GM12878 (cell line): Measurements from ENCODE around the gene SP8. TPM values are rescaled to one million over a fixed set of nuclear protein-coding genes. Genes with fewer than 3 reads are reported as not detected.

Experiments
- ATAC-seq: fragments of 200-7000 bp; cut with Tn5 transposase; 3 replicates; pipeline ENCODE4 v1.9.1; 2020; ENCODE audit warnings: mild to moderate bottlenecking, moderate library complexity
- BruUV-seq: library from RNA; stranded (reverse); fragments of 400-500 nt; replicated peaks from 2 replicates; lab custom pipeline; 2021; lab: Mats Ljungman, UMichigan
- CTCF ChIA-PET: fragments of 300-600 bp; sonication (Branson Sonifier 250); formaldehyde crosslinking; extraction: SDS; loops from one replicate; lab custom pipeline; 2021; ENCODE audit warnings: inconsistent platforms; lab: Yijun Ruan, JAX
- POLR2A ChIA-PET: fragments of 350-600 bp; formaldehyde crosslinking; extraction: SDS; loops from one replicate; lab custom pipeline; 2021; ENCODE audit warnings: inconsistent platforms; lab: Charles Lee
- RAD21 ChIA-PET: fragments of 300-600 bp; sonication (Branson Sonifier 250); formaldehyde crosslinking; loops from one replicate; lab custom pipeline; 2023; ENCODE audit warnings: antibody characterized with exemption; ENCODE audit not compliant: unreplicated experiment; lab: Charles Lee
- SMC1A ChIA-PET: fragments of 300-600 bp; sonication (Branson Sonifier 250); formaldehyde crosslinking; loops from one replicate; lab custom pipeline; 2023; ENCODE audit not compliant: unreplicated experiment, uncharacterized antibody; lab: Charles Lee
- DNase-seq: peaks from one replicate; pipeline ENCODE4 v3.0.0-alpha.2; 2011; ENCODE audit warnings: low read depth, low spot score
- FAIRE-seq: peaks from 3 replicates; lab custom pipeline; 2011; peaks lifted over from hg19 to GRCh38; lab: Jason Lieb, UNC
- H2AFZ ChIP-seq: 2 replicates; pipeline ENCODE4 v1.6.0; 2011; ENCODE audit warnings: low read depth, low read length, control low read depth; ENCODE audit not compliant: control insufficient read depth
- H3K27ac ChIP-seq: 2 replicates; pipeline ENCODE4 v1.5.1; 2011; ENCODE audit warnings: control low read depth; ENCODE audit not compliant: control insufficient read depth, insufficient read depth
- H3K27me3 ChIP-seq, 2 experiments: replicated peaks in 1 of 2; 2 replicates each; pipeline versions ENCODE4 v1.6.0 to v1.6.1; 2011; ENCODE audit warnings: low read length in 1 of 2; ENCODE audit not compliant: control insufficient read depth in 2 of 2, insufficient read depth in 2 of 2
- H3K36me3 ChIP-seq, 2 experiments: 2 replicates each; pipeline ENCODE4 v1.5.1; 2011; ENCODE audit warnings: low read length in 1 of 2; ENCODE audit not compliant: control insufficient read depth in 2 of 2, insufficient read depth in 2 of 2
- H3K4me1 ChIP-seq: 2 replicates; pipeline ENCODE4 v1.6.1; 2011; ENCODE audit warnings: mild to moderate bottlenecking, low read length, moderate library complexity, mixed read lengths; ENCODE audit not compliant: control insufficient read depth, insufficient read depth
- H3K4me2 ChIP-seq: 2 replicates; pipeline ENCODE4 v1.6.0; 2011; ENCODE audit warnings: control low read depth; ENCODE audit not compliant: control insufficient read depth, insufficient read depth
- H3K4me3 ChIP-seq: fragments of 200-600 bp; sonication (generic); 2 replicates; pipeline ENCODE4 v1.5.1; 2016
- H3K79me2 ChIP-seq: 2 replicates; pipeline ENCODE4 v1.6.0; 2011; ENCODE audit warnings: low read length; ENCODE audit not compliant: control insufficient read depth, insufficient read depth
- H3K9ac ChIP-seq: 2 replicates; pipeline ENCODE4 v1.8.0; 2011; ENCODE audit warnings: low read length, control low read depth, mixed read lengths; ENCODE audit not compliant: control insufficient read depth, insufficient read depth
- H3K9me3 ChIP-seq: replicated peaks from 3 replicates; pipeline ENCODE4 v1.5.1; 2011; ENCODE audit warnings: mild to moderate bottlenecking, low read length; ENCODE audit not compliant: control insufficient read depth, insufficient read depth
- H4K20me1 ChIP-seq: 2 replicates; pipeline ENCODE4 v1.6.0; 2011; ENCODE audit not compliant: control insufficient read depth, insufficient read depth
- BHLHE40 ChIP-seq, 2 experiments: fragments of 450-650 bp in 1 of 2; IDR thresholded peaks; 2 replicates each; pipeline ENCODE4 v1.6.1; 2011 to 2017; ENCODE audit warnings: low read depth in 2 of 2, borderline replicate concordance in 1 of 2, improper control_type of control experiment in 1 of 2, low read length in 1 of 2, mild to moderate bottlenecking in 1 of 2
- BMI1 ChIP-seq: fragments of 450-650 bp; IDR thresholded peaks from 2 replicates; pipeline ENCODE4 v1.6.1; 2016; ENCODE audit warnings: mild to moderate bottlenecking, moderate library complexity, borderline replicate concordance
- CEBPB ChIP-seq, 2 experiments: fragments of 150-350 bp in 1 of 2; IDR thresholded peaks; 2 replicates each; pipeline ENCODE4 v1.6.1; 2012 to 2014; ENCODE audit warnings: low read depth in 2 of 2, low read length in 2 of 2, borderline replicate concordance in 1 of 2, inconsistent platforms in 1 of 2
- CHD4 ChIP-seq: fragments of 200-600 bp; sonication (generic); IDR thresholded peaks from 2 replicates; pipeline ENCODE4 v1.6.1; 2016; ENCODE audit warnings: mild to moderate bottlenecking
- IKZF1 ChIP-seq: fragments of 450-650 bp; conservative IDR thresholded peaks from 2 replicates; pipeline ENCODE4 v1.6.1; 2017; ENCODE audit warnings: antibody characterized with exemption, mild to moderate bottlenecking
- KDM1A ChIP-seq: fragments of 200-600 bp; sonication (generic); IDR thresholded peaks from 2 replicates; pipeline ENCODE4 v1.6.1; 2016; ENCODE audit warnings: borderline replicate concordance
- MLLT1 ChIP-seq: fragments of 450-650 bp; IDR thresholded peaks from 2 replicates; pipeline ENCODE4 v1.6.1; 2016; ENCODE audit warnings: mild to moderate bottlenecking
- PAX5 ChIP-seq: IDR thresholded peaks from 2 replicates; pipeline ENCODE4 v1.6.1; 2011; ENCODE audit warnings: low read depth, low read length, borderline replicate concordance
- RCOR1 ChIP-seq: conservative IDR thresholded peaks from 2 replicates; pipeline ENCODE4 v1.6.1; 2012; ENCODE audit warnings: low read depth, low read length, improper control_type of control experiment
- SREBF1 ChIP-seq: IDR thresholded peaks from 2 replicates; pipeline ENCODE4 v1.6.1; 2012; ENCODE audit warnings: mild to moderate bottlenecking, low read length
- USF1 ChIP-seq: IDR thresholded peaks from 2 replicates; pipeline ENCODE4 v1.6.1; 2011; ENCODE audit warnings: borderline replicate concordance, low read depth, mild to moderate bottlenecking, moderate library complexity, mixed read lengths, low read length; ENCODE audit not compliant: insufficient read depth; ENCODE audit errors: extremely low read length
- YY1 ChIP-seq: IDR thresholded peaks from 2 replicates; pipeline ENCODE4 v1.6.1; 2011; ENCODE audit warnings: low read depth, mild to moderate bottlenecking, low read length
- WGBS: methylation state at CpG from one replicate; pipeline ENCODE4 v1.1.6; 2016; ENCODE audit warnings: low lambda C conversion rate; ENCODE audit not compliant: insufficient replicate concordance, insufficient coverage; ENCODE audit errors: missing lambda C conversion rate; 5-methylcytosine and 5-hydroxymethylcytosine counted together
- in situ Hi-C: fragments of 300-500 bp; cut with MboI; formaldehyde crosslinking; loops from 9 replicates; pipeline ENCODE4 v1.14.3; 2018; ENCODE audit warnings: mixed read lengths
- intact Hi-C: fragments of 100-400 bp; cut with micrococcal nuclease; formaldehyde crosslinking; loops from one replicate; pipeline ENCODE4 v1.14.2; 2022; ENCODE audit not compliant: unreplicated experiment
- polyA plus RNA-seq, 11 experiments: library from polyadenylated mRNA; depleted of rRNA in 4 of 11; unstranded in 6 of 11; stranded (reverse) in 5 of 11; fragments of >200 nt; fragmentation: Nextera tagmentation in 4 of 11; fragmentation: Illumina TruSeq in 1 of 11; extraction: Ambion mirVana in 4 of 11; extraction: Trizol in 1 of 11; gene quantifications; 1 replicate in 1 of 11; 2 replicates in 10 of 11; pipeline versions ENCODE4 v1.2.1 to v1.2.3, GENCODE V29; 2011 to 2016; ENCODE audit warnings: inconsistent platforms in 2 of 11, missing spikeins in 2 of 11, low read depth in 1 of 11
- total RNA-seq, 4 experiments: library from RNA; depleted of rRNA in 3 of 4; stranded (reverse); fragments of >200 nt in 3 of 4; fragmentation: Illumina TruSeq in 1 of 4; extraction: Trizol in 1 of 4; gene quantifications; 2 replicates each; pipeline versions ENCODE4 v1.2.1 to v1.2.3, GENCODE V29; 2013 to 2021
- TF ChIP-seq, protein P1 (sequence below): IDR thresholded peaks from 2 replicates; pipeline ENCODE4 v1.6.1; 2011; ENCODE audit warnings: borderline replicate concordance, low read depth, mild to moderate bottlenecking, moderate library complexity, low read length; ENCODE audit not compliant: insufficient read depth, poor library complexity, severe bottlenecking

SP8 gene
- total and polyA plus RNA-seq, 10 of the 15 experiments (the other 5 are each of a cell fraction or from before 2014, with no cell fraction given), result not detected

- BruUV-seq, result no TSS peak
- 24% methylated on average over 15 of the region's 15 CpGs for WGBS
- Histone ChIP-seq H3K27me3 (peaks cover 2 to 32% of the 10 kb centered on the region in 2 experiments), H3K79me2 (no peaks in the 10 kb centered on the region), H3K9ac (no peak overlapping the region), H3K4me3 (no peak overlapping the region), H3K27ac (no peak overlapping the region), H2AFZ (no peak overlapping the region), H4K20me1 (no peaks in the 10 kb centered on the region), H3K4me2 (peak overlapping the region; percentile 69; the same call in 1 of the 2 replicates), H3K36me3 (no peaks in the 10 kb centered on the region), H3K4me1 (peaks cover 3% of the 10 kb centered on the region), H3K9me3 (no peaks in the 10 kb centered on the region; the same call in 1 of the 3 replicates)
- ChIA-PET POLR2A (no interaction called here), SMC1A (no interaction called here), RAD21 (no interaction called here), CTCF (no interaction called here)
- in situ Hi-C loops, result no loop called here
- no peak for DNase-seq
- ATAC-seq, result no peak
- TF ChIP-seq, protein P1, sequence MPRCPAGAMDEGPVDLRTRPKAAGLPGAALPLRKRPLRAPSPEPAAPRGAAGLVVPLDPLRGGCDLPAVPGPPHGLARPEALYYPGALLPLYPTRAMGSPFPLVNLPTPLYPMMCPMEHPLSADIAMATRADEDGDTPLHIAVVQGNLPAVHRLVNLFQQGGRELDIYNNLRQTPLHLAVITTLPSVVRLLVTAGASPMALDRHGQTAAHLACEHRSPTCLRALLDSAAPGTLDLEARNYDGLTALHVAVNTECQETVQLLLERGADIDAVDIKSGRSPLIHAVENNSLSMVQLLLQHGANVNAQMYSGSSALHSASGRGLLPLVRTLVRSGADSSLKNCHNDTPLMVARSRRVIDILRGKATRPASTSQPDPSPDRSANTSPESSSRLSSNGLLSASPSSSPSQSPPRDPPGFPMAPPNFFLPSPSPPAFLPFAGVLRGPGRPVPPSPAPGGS, result no peak
- 0 out of 2 replicates have a peak, but pooled peaks have one; percentile 17 for TF ChIP-seq BMI1
- intact Hi-C loops, result no loop called here
- no peak for FAIRE-seq
Measured at GRCh38 chr7:20798694-20799121, 12.0 kb upstream of the SP8 start.

- H3K9ac ChIP-seq, result no peak overlapping the region
- peaks cover 3% of the 10 kb centered on the region for H3K4me1 ChIP-seq
- intact Hi-C loops, result no loop called here
- H3K27ac ChIP-seq, result no peak overlapping the region
- ChIA-PET POLR2A (interaction anchor here (1.3 kb wide), 1 partner anchor 34 kb away, joined by 3 read pairs; no protein-coding TSS in a partner anchor), SMC1A (no interaction called here), CTCF (no interaction called here), RAD21 (interaction anchor here (1.7 kb wide), 1 partner anchor 36 kb away, joined by 4 read pairs; no protein-coding TSS in a partner anchor)
- peaks cover 2 to 33% of the 10 kb centered on the region in 2 experiments for H3K27me3 ChIP-seq
- peak; percentile 88 for ATAC-seq
- peak overlapping the region; percentile 50; the same call in 1 of the 2 replicates for H3K4me3 ChIP-seq
- WGBS, result 34% methylated on average over 11 of the region's 77 CpGs
- FAIRE-seq, result no peak
- peak overlapping the region; percentile 69; the same call in 1 of the 2 replicates for H3K4me2 ChIP-seq
- in situ Hi-C loops, result no loop called here
- no peak overlapping the region for H2AFZ ChIP-seq
- no peaks in the 10 kb centered on the region for H3K36me3 ChIP-seq
- no peak for DNase-seq
- H3K9me3 ChIP-seq, result no peaks in the 10 kb centered on the region; the same call in 1 of the 3 replicates
- no TSS peak for BruUV-seq
- H3K79me2 ChIP-seq, result no peaks in the 10 kb centered on the region
- H4K20me1 ChIP-seq, result no peaks in the 10 kb centered on the region
- TF ChIP-seq PAX5 (no peak), SREBF1 (no peak), IKZF1 (0 out of 2 replicates have a peak, but pooled peaks have one; percentile 20), MLLT1 (no peak), CEBPB (IDR thresholded peaks at IDR 0.05; ENCODE audit: borderline replicate concordance in 1 of 2, low read depth in 2 of 2, low read length in 2 of 2) (no peak), YY1 (no peak), RCOR1 (no peak), KDM1A (no peak), CHD4 (no peak), BHLHE40 (IDR thresholded peaks at IDR 0.05; ENCODE audit: borderline replicate concordance in 1 of 2, low read depth in 2 of 2, low read length in 1 of 2) (peak in 1 of 2 experiments; percentile 83; a peak in 2 of 4 replicates), USF1 (no peak)
Measured at GRCh38 chr7:20798081-20798693, 11.5 kb upstream of the SP8 start.
